A549 (cell line): ENCODE data around the gene WLS. TPM values are rescaled to one million over a fixed set of nuclear protein-coding genes. Genes with fewer than 3 reads are reported as not detected.

Experiments
- ATAC-seq, 2 experiments: fragments of 200-7000 bp in 1 of 2; fragments of >200 bp in 1 of 2; cut with Nextera tagmentation in 1 of 2; cut with Tn5 transposase in 1 of 2; 3 replicates each; pipeline versions ENCODE4 v1.8.0 to v1.9.1; 2018 to 2020; ENCODE audit warnings: mild to moderate bottlenecking in 1 of 2, moderate library complexity in 1 of 2
- CTCF ChIA-PET: fragments of 300-600 bp; sonication (Branson Sonifier 250); formaldehyde crosslinking; extraction: SDS; loops from one replicate; lab custom pipeline; 2021; ENCODE audit warnings: antibody characterized with exemption, inconsistent platforms; lab: Yijun Ruan, JAX
- POLR2A ChIA-PET: fragments of 350-600 bp; formaldehyde crosslinking; extraction: SDS; loops from one replicate; lab custom pipeline; 2021; ENCODE audit warnings: antibody characterized with exemption, inconsistent platforms; lab: Yijun Ruan, JAX
- DNase-seq, 2 experiments: peaks; one replicate each; pipeline versions ENCODE4 v3.0.0 to v3.0.0-alpha.2; 2011 to 2016; ENCODE audit warnings: low read depth in 1 of 2, low spot score in 1 of 2
- FAIRE-seq: peaks from 2 replicates; lab custom pipeline; 2011; peaks lifted over from hg19 to GRCh38; lab: Jason Lieb, UNC
- H3K27ac ChIP-seq, 2 experiments: fragments of >200 bp; sonication (Bioruptor Twin); formaldehyde crosslinking; 3 replicates each; pipeline ENCODE4 v1.5.1; 2016 to 2017
- H3K4me1 ChIP-seq: fragments of >200 bp; sonication (Bioruptor Twin); formaldehyde crosslinking; 3 replicates; pipeline ENCODE4 v1.6.1; 2016
- H3K4me2 ChIP-seq: fragments of >200 bp; sonication (Bioruptor Twin); formaldehyde crosslinking; 3 replicates; pipeline ENCODE4 v1.6.1; 2016
- H3K4me3 ChIP-seq: fragments of >200 bp; sonication (Bioruptor Twin); formaldehyde crosslinking; 3 replicates; pipeline ENCODE4 v1.5.1; 2016
- H3K9me3 ChIP-seq: fragments of >200 bp; sonication (Bioruptor Twin); formaldehyde crosslinking; 3 replicates; pipeline ENCODE4 v1.6.1; 2016
- BHLHE40 ChIP-seq: IDR thresholded peaks from 2 replicates; pipeline ENCODE4 v1.6.1; 2012; ENCODE audit warnings: low read depth, low read length, inconsistent platforms
- CBX2 ChIP-seq: fragments of 200-600 bp; sonication (generic); IDR thresholded peaks from 2 replicates; pipeline ENCODE4 v1.6.1; 2016; ENCODE audit warnings: low read depth, mild to moderate bottlenecking, borderline replicate concordance
- CEBPB ChIP-seq, 2 experiments: fragments of >200 bp in 1 of 2; sonication (Bioruptor Twin) in 1 of 2; formaldehyde crosslinking in 1 of 2; IDR thresholded peaks; 2 replicates each; pipeline ENCODE4 v1.6.1; 2012 to 2016
- CHD2 ChIP-seq: fragments of 150-350 bp; IDR thresholded peaks from 2 replicates; pipeline ENCODE4 v1.6.1; 2014; ENCODE audit warnings: low read length; ENCODE audit not compliant: partially characterized antibody
- CHD4 ChIP-seq: fragments of 200-600 bp; sonication (generic); IDR thresholded peaks from 2 replicates; pipeline ENCODE4 v1.6.1; 2016; ENCODE audit warnings: antibody characterized with exemption, mild to moderate bottlenecking, borderline replicate concordance
- EHF ChIP-seq: fragments of 250-450 bp; sonication (Bioruptor Pico); IDR thresholded peaks from 2 replicates; pipeline ENCODE4 v1.5.0; 2020; ENCODE audit warnings: mild to moderate bottlenecking
- HOXA7 ChIP-seq: fragments of 250-450 bp; sonication (Bioruptor Pico); IDR thresholded peaks from 2 replicates; pipeline ENCODE4 v1.5.0; 2020; ENCODE audit warnings: mild to moderate bottlenecking, moderate library complexity
- JUN ChIP-seq, 2 experiments: fragments of >200 bp; sonication (Bioruptor Twin); formaldehyde crosslinking; IDR thresholded peaks; 2 replicates in 1 of 2; 3 replicates in 1 of 2; pipeline ENCODE4 v1.6.1; 2016 to 2017
- JUNB ChIP-seq: fragments of >200 bp; sonication (Bioruptor Twin); formaldehyde crosslinking; IDR thresholded peaks from 2 replicates; pipeline ENCODE4 v1.6.1; 2016
- KDM1A ChIP-seq: fragments of 200-600 bp; sonication (generic); IDR thresholded peaks from 2 replicates; pipeline ENCODE4 v1.6.1; 2016; ENCODE audit warnings: low read depth, mild to moderate bottlenecking
- KDM5A ChIP-seq: fragments of 200-600 bp; sonication (generic); IDR thresholded peaks from 2 replicates; pipeline ENCODE4 v1.6.1; 2016; ENCODE audit warnings: antibody characterized with exemption, mild to moderate bottlenecking
- MAFK ChIP-seq: fragments of 450-650 bp; IDR thresholded peaks from 2 replicates; pipeline ENCODE4 v1.6.1; 2014; ENCODE audit not compliant: partially characterized antibody
- NPAS2 ChIP-seq: fragments of 250-450 bp; sonication (Bioruptor Pico); IDR thresholded peaks from 2 replicates; pipeline ENCODE4 v1.8.0; 2022; ENCODE audit warnings: mild to moderate bottlenecking, moderate library complexity, borderline replicate concordance
- POLR2AphosphoS2 ChIP-seq: conservative IDR thresholded peaks from 2 replicates; pipeline ENCODE4 v1.6.1; 2012; ENCODE audit warnings: low read length, improper control_type of control experiment, inconsistent platforms
- RARB ChIP-seq: fragments of 250-450 bp; sonication (Bioruptor Pico); IDR thresholded peaks from 2 replicates; pipeline ENCODE4 v1.8.0; 2021; ENCODE audit warnings: mild to moderate bottlenecking, moderate library complexity
- RCOR1 ChIP-seq: fragments of 150-350 bp; IDR thresholded peaks from 2 replicates; pipeline ENCODE4 v1.6.1; 2014; ENCODE audit warnings: antibody characterized with exemption, low read length, low read depth
- RNF2 ChIP-seq: fragments of 200-600 bp; sonication (generic); IDR thresholded peaks from 2 replicates; pipeline ENCODE4 v1.6.1; 2016; ENCODE audit warnings: low read depth, mild to moderate bottlenecking, antibody characterized with exemption, moderate library complexity, borderline replicate concordance
- TP53 ChIP-seq: fragments of 250-450 bp; sonication (Bioruptor Pico); IDR thresholded peaks from 2 replicates; pipeline ENCODE4 v1.5.0; 2021; ENCODE audit warnings: mild to moderate bottlenecking, moderate library complexity
- ZC3H11A ChIP-seq: fragments of 450-650 bp; IDR thresholded peaks from 2 replicates; pipeline ENCODE4 v1.6.1; 2014; ENCODE audit warnings: antibody characterized with exemption, mild to moderate bottlenecking
- ZNF302 ChIP-seq: fragments of 250-450 bp; sonication (Bioruptor Pico); IDR thresholded peaks from 2 replicates; pipeline ENCODE4 v1.9.0; 2021; ENCODE audit warnings: inconsistent platforms, mild to moderate bottlenecking, moderate library complexity
- ZSCAN20 ChIP-seq: fragments of 250-450 bp; sonication (Bioruptor Pico); IDR thresholded peaks from 2 replicates; pipeline ENCODE4 v1.8.0; 2022; ENCODE audit warnings: mild to moderate bottlenecking, moderate library complexity
- WGBS: methylation state at CpG from one replicate; pipeline ENCODE4 v1.1.6; 2017; ENCODE audit errors: missing lambda C conversion rate; 5-methylcytosine and 5-hydroxymethylcytosine counted together
- polyA plus RNA-seq, 4 experiments: library from polyadenylated mRNA; depleted of rRNA in 3 of 4; stranded (reverse); fragments of >200 nt; fragmentation: RNase III in 1 of 4; extraction: RNeasy Plus Mini Kit Qiagen cat#74134 plus additional on column Dnase treatment in 1 of 4; gene quantifications; 2 replicates in 3 of 4; 3 replicates in 1 of 4; pipeline ENCODE4 v1.2.3, GENCODE V29; 2011 to 2017
- TF ChIP-seq, protein P1 (sequence below): fragments of >200 bp; sonication (Bioruptor Twin); formaldehyde crosslinking; IDR thresholded peaks from 2 replicates; pipeline ENCODE4 v1.6.1; 2016
- TF ChIP-seq, protein P2 (sequence below): IDR thresholded peaks from 2 replicates; pipeline ENCODE4 v1.6.1; 2012
- TF ChIP-seq, protein P3 (sequence below): fragments of 450-650 bp; IDR thresholded peaks from 2 replicates; pipeline ENCODE4 v1.6.1; 2014; ENCODE audit warnings: antibody characterized with exemption
- TF ChIP-seq, protein P4 (sequence below): IDR thresholded peaks from 2 replicates; pipeline ENCODE4 v1.6.1; 2012
- TF ChIP-seq, protein P5 (sequence below): fragments of 250-450 bp; sonication (Bioruptor Pico); IDR thresholded peaks from 2 replicates; pipeline ENCODE4 v1.5.0; 2021; ENCODE audit warnings: mild to moderate bottlenecking, moderate library complexity, borderline replicate concordance

The WLS gene
- polyA plus RNA-seq, 2 of the 4 experiments (the other 2 are of a cell fraction): 6.6 to 12.1 TPM

DNA sequence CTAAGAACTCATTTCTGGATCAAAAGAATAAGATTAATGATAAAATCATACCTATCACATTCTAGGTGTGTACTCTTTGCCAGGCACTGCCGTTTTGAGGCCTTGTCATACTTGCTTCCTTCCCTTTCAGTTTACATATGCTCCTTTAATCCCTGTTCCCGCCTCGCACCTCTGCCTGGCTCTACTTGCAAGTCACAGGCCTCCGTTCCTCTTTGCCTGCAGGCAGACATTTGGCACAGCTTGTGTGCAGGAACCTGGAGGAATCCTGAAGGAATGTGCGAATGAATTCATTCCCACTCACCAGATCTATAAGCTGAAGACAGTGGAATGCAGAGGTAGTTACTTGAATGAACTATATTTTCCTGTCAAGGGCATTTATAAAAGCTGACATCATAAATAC lies 13.8 kb downstream of the WLS start:
- TF ChIP-seq, protein P1, sequence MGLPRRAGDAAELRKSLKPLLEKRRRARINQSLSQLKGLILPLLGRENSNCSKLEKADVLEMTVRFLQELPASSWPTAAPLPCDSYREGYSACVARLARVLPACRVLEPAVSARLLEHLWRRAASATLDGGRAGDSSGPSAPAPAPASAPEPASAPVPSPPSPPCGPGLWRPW: no peak
- no peak for TF ChIP-seq ZC3H11A
- no peak for TF ChIP-seq ZSCAN20 (CRISPR knock-in tag)
- TF ChIP-seq MAFK: no peak
- TF ChIP-seq KDM1A: no peak
- TF ChIP-seq, all 56 proteins: peak for 0
- FAIRE-seq (no peak), ATAC-seq (no peak), DNase-seq (no peak)
- H3K4me2 ChIP-seq: no peak overlapping the region
- ChIA-PET POLR2A (no interaction called here), CTCF (no interaction called here)
- WGBS: 80% methylated on average over 5 of the region's 5 CpGs
- H3K4me3 ChIP-seq: no peak overlapping the region
- H3K4me1 ChIP-seq: peaks cover 4% of the 10 kb centered on the region; the same call in 1 of the 3 replicates
- H3K27ac ChIP-seq: no peak overlapping the region
- no peaks in the 10 kb centered on the region for H3K9me3 ChIP-seq

DNA sequence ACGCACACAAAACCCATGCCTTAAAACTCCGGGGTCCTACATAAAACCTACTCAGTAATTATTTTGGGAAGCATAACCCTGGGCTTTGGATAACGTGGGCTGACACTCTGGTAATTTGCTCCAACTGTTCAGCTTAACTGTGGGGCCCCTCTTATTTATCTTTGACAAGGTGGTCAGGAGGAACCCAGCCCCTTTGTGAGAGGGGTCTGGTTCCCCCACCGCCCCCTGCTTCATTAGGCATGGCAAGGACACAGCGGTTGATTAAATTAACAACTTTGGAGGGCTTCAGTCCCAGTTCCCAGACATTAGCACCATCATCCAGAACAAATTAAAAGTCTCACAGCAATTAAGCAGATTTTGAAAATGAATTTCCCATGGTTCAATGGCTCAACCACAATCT lies 14.7 kb downstream of the WLS start:
- no peak overlapping the region for H3K4me2 ChIP-seq
- ChIA-PET POLR2A (no interaction called here), CTCF (no interaction called here)
- H3K9me3 ChIP-seq: no peaks in the 10 kb centered on the region
- no peak overlapping the region for H3K4me3 ChIP-seq
- TF ChIP-seq ZNF302 (no peak), POLR2AphosphoS2 (no peak), EHF (CRISPR knock-in tag) (no peak), JUN (IDR thresholded peaks at IDR 0.05) (no peak), BHLHE40 (no peak), RARB (no peak), CBX2 (no peak)
- H3K4me1 ChIP-seq: peaks cover 4% of the 10 kb centered on the region; the same call in 1 of the 3 replicates
- no peak for DNase-seq
- 79% methylated on average over 5 of the region's 5 CpGs for WGBS
- H3K27ac ChIP-seq: no peak overlapping the region
- no peak for ATAC-seq
- no peak for FAIRE-seq

DNA sequence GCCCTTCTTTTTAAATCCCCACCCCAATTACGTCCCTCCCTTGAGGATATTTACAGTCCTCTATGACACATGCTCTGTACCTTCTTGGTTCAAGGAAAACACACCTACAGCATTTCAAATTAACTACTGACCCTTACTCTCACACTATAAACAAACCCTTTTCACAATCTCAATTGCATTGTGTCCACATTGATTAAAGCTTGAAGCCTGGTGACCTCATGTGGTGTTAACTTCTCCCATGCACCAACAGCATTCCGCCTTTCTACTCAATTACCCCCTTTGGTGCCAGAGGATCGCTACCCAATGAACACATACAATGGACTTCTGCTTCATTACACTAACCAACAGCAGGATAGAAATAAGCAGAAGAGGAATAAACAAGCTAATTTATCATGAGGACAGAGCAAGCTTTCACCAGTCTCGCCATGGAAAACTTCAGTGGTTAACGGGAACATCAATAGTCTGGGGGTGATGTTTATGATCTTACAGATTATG lies 15.2 kb downstream of the WLS start:
- TF ChIP-seq NPAS2 (CRISPR knock-in tag) (no peak), ZC3H11A (no peak), CHD4 (no peak), CEBPB (IDR thresholded peaks at IDR 0.05) (no peak), ZSCAN20 (CRISPR knock-in tag) (no peak), TP53 (CRISPR knock-in tag) (no peak), RARB (no peak), JUNB (no peak), HOXA7 (CRISPR knock-in tag) (no peak), RCOR1 (no peak), EHF (CRISPR knock-in tag) (no peak), KDM5A (no peak), RNF2 (no peak), POLR2AphosphoS2 (no peak), CHD2 (no peak)
- TF ChIP-seq, protein P2, sequence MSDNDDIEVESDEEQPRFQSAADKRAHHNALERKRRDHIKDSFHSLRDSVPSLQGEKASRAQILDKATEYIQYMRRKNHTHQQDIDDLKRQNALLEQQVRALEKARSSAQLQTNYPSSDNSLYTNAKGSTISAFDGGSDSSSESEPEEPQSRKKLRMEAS: no peak
- TF ChIP-seq, protein P3, sequence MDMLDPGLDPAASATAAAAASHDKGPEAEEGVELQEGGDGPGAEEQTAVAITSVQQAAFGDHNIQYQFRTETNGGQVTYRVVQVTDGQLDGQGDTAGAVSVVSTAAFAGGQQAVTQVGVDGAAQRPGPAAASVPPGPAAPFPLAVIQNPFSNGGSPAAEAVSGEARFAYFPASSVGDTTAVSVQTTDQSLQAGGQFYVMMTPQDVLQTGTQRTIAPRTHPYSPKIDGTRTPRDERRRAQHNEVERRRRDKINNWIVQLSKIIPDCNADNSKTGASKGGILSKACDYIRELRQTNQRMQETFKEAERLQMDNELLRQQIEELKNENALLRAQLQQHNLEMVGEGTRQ: no peak
- TF ChIP-seq, protein P4, sequence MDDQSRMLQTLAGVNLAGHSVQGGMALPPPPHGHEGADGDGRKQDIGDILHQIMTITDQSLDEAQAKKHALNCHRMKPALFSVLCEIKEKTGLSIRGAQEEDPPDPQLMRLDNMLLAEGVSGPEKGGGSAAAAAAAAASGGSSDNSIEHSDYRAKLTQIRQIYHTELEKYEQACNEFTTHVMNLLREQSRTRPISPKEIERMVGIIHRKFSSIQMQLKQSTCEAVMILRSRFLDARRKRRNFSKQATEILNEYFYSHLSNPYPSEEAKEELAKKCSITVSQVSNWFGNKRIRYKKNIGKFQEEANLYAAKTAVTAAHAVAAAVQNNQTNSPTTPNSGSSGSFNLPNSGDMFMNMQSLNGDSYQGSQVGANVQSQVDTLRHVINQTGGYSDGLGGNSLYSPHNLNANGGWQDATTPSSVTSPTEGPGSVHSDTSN: no peak
- TF ChIP-seq, protein P1: no peak
- TF ChIP-seq, protein P5, sequence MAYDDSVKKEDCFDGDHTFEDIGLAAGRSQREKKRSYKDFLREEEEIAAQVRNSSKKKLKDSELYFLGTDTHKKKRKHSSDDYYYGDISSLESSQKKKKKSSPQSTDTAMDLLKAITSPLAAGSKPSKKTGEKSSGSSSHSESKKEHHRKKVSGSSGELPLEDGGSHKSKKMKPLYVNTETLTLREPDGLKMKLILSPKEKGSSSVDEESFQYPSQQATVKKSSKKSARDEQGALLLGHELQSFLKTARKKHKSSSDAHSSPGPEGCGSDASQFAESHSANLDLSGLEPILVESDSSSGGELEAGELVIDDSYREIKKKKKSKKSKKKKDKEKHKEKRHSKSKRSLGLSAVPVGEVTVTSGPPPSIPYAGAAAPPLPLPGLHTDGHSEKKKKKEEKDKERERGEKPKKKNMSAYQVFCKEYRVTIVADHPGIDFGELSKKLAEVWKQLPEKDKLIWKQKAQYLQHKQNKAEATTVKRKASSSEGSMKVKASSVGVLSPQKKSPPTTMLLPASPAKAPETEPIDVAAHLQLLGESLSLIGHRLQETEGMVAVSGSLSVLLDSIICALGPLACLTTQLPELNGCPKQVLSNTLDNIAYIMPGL: no peak
- no peak for FAIRE-seq
- Histone ChIP-seq H3K4me2 (no peak overlapping the region), H3K4me3 (no peak overlapping the region), H3K9me3 (no peaks in the 10 kb centered on the region), H3K27ac (no peak overlapping the region), H3K4me1 (peaks cover 4% of the 10 kb centered on the region; the same call in 1 of the 3 replicates)
- DNase-seq: no peak
- ChIA-PET POLR2A (no interaction called here), CTCF (no interaction called here)
- no peak for ATAC-seq
- WGBS: 69% methylated on average over 5 of the region's 5 CpGs
